Muscle layer of duodenum (tissue), 2 donors: ENCODE results near the gene UBAP2.
"Not testable (repeated sequence)": the region's sequence is repeated elsewhere in the genome, so short reads cannot be mapped to it uniquely, and the experiment has no call there.

Experiments
- H3K27ac ChIP-seq: one replicate; pipeline ENCODE4 v1.7.0; 2013; ENCODE audit warnings: mild to moderate bottlenecking, low read length
- H3K27me3 ChIP-seq: one replicate; pipeline ENCODE4 v1.7.0; 2013; ENCODE audit warnings: low read depth, mild to moderate bottlenecking, control low read depth, low read length
- H3K36me3 ChIP-seq, 2 donors: one replicate each; pipeline ENCODE4 v1.7.0; 2013; ENCODE audit warnings: low read length in 2 of 2, control low read depth in 1 of 2, mild to moderate bottlenecking in 1 of 2; ENCODE audit not compliant: insufficient read depth in 2 of 2, control insufficient read depth in 1 of 2
- H3K4me1 ChIP-seq, 2 donors: one replicate each; pipeline ENCODE4 v1.7.0; 2013; ENCODE audit warnings: low read length in 2 of 2, mild to moderate bottlenecking in 2 of 2, control low read depth in 1 of 2, moderate library complexity in 1 of 2; ENCODE audit not compliant: insufficient read depth in 2 of 2, control insufficient read depth in 1 of 2
- H3K4me3 ChIP-seq, 2 donors: one replicate each; pipeline ENCODE4 v1.7.0; 2013; ENCODE audit warnings: low read length in 2 of 2, low read depth in 1 of 2, mild to moderate bottlenecking in 1 of 2
- H3K9me3 ChIP-seq, 2 donors: one replicate each; pipeline ENCODE4 v1.7.0; 2013; ENCODE audit warnings: low read length in 2 of 2, control low read depth in 1 of 2, mild to moderate bottlenecking in 1 of 2; ENCODE audit not compliant: control insufficient read depth in 1 of 2
- donor health status: healthy.

Gene UBAP2

GRCh38 chr9:34045903-34046302, 2.8 kb downstream of the UBAP2 start:
- Histone ChIP-seq H3K36me3 (no peaks in the 10 kb centered on the region), H3K27me3 (no peaks in the 10 kb centered on the region), H3K27ac (no peak overlapping the region), H3K9me3 (no peaks in the 10 kb centered on the region), H3K4me1 (peaks cover 15 to 18% of the 10 kb centered on the region in 2 donors), H3K4me3 (no peak overlapping the region)

- H3K27ac ChIP-seq, H3K4me3 ChIP-seq, H3K36me3 ChIP-seq, H3K27me3 ChIP-seq, H3K4me1 ChIP-seq, H3K9me3 ChIP-seq: not testable (repeated sequence)
Measured at GRCh38 chr9:34042074-34042473, 6.6 kb downstream of the UBAP2 start.

- not testable (repeated sequence) for H3K4me1 ChIP-seq, H3K27me3 ChIP-seq, H3K27ac ChIP-seq, H3K9me3 ChIP-seq, H3K36me3 ChIP-seq, H3K4me3 ChIP-seq
Measured at GRCh38 chr9:34038851-34039250, 9.8 kb downstream of the UBAP2 start.

DNA sequence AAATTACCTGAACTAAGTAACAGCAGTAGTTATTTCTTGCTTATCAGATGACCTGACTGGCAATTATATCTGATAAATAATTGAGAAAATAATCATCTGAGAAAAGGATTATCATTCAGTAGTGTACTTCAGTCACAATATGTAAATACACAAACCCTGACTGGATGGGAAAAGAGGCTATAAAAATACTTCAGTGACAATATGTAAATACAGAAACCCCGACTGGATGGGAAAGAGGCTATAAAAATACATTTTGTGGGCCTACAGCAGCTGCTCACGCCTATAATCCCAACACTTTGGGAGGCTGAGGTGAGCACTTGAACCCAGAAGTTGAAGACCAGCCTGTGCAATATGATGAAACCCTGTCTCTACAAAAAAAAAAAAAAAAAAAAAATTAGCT, 11.1 kb downstream of the UBAP2 start:
- H3K27me3 ChIP-seq: no peaks in the 10 kb centered on the region
- H3K4me1 ChIP-seq: peaks cover 0 to 3% of the 10 kb centered on the region in 2 donors
- H3K27ac ChIP-seq: no peak overlapping the region
- H3K9me3 ChIP-seq: no peaks in the 10 kb centered on the region
- no peak overlapping the region for H3K4me3 ChIP-seq
- no peaks in the 10 kb centered on the region for H3K36me3 ChIP-seq

DNA sequence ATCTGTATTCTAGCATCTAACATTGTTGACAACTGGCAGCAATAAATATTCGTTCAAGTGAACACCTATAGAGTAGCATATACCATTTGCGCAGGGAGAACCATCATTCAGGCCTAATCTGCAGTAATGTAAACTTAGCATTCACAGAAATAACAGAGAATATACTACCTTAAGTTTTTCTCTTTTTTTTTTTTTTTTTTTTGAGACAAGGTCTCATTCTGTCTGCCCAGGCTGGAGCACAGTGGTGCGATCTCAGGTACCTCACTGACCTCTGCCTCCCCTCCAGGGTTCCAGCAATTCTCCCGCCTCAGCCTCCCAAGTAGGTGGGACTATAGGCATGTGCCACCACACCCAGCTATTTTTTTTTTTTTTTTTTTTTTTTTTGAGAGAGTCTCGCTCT, 12.1 kb downstream of the UBAP2 start:
- H3K9me3 ChIP-seq: no peaks in the 10 kb centered on the region
- H3K36me3 ChIP-seq: no peaks in the 10 kb centered on the region
- H3K27me3 ChIP-seq: no peaks in the 10 kb centered on the region
- H3K4me1 ChIP-seq: peaks cover 0 to 3% of the 10 kb centered on the region in 2 donors
- no peak overlapping the region for H3K27ac ChIP-seq
- no peak overlapping the region for H3K4me3 ChIP-seq

GRCh38 chr9:34035656-34036055, 13.0 kb downstream of the UBAP2 start:
- Histone ChIP-seq H3K27me3 (no peaks in the 10 kb centered on the region), H3K36me3 (no peaks in the 10 kb centered on the region), H3K4me3 (no peak overlapping the region), H3K9me3 (no peaks in the 10 kb centered on the region), H3K4me1 (peaks cover 0 to 3% of the 10 kb centered on the region in 2 donors), H3K27ac (no peak overlapping the region)

DNA sequence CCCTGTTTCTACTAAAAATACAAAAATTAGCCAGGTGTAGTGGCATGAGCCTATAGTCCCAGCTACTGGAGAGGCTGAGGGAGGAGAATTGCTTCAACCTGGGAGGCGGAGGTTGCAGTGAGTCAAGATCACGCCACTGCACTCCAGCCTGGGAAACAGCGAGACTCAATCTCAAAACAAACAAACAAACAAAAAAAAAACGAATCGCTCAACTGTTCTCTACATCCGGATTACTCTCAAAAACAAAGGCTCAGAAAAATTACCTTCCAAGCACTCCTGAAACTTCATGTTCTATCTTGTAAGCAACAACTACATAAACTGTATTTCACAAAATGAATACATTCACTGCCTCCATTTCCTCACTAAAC, 14.0 kb downstream of the UBAP2 start:
- Histone ChIP-seq H3K9me3 (no peaks in the 10 kb centered on the region), H3K4me3 (no peak overlapping the region), H3K27me3 (no peaks in the 10 kb centered on the region), H3K36me3 (no peaks in the 10 kb centered on the region), H3K27ac (no peak overlapping the region), H3K4me1 (peaks cover 0 to 3% of the 10 kb centered on the region in 2 donors)

DNA sequence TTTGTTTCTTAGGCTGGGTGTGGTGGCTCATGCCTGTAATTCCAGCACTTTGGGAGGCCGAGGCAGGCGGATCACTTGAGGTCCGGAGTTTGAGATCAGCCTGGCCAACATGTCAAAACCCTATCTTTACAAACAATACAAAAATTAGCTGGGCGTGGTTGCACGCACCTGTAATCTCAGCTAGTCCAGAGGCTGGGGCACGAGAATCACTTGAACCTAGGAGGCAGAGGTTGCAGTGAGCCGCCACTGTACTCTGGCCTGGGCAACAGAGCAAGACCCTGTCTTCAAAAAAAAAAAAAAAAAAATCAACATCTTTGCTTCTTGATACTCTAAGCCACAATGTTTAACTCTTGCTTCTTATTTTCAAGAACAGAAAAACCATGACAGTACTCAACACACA, 16.1 kb downstream of the UBAP2 start:
- Histone ChIP-seq H3K9me3 (no peaks in the 10 kb centered on the region), H3K27ac (no peak overlapping the region), H3K27me3 (no peaks in the 10 kb centered on the region), H3K36me3 (no peaks in the 10 kb centered on the region), H3K4me3 (no peak overlapping the region), H3K4me1 (peaks cover 0 to 3% of the 10 kb centered on the region in 2 donors)

- no peaks in the 10 kb centered on the region for H3K36me3 ChIP-seq
- H3K4me3 ChIP-seq: no peak overlapping the region
- no peaks in the 10 kb centered on the region for H3K9me3 ChIP-seq
- H3K27ac ChIP-seq: no peak overlapping the region
- H3K4me1 ChIP-seq: no peaks in the 10 kb centered on the region
- H3K27me3 ChIP-seq: no peaks in the 10 kb centered on the region
Measured at GRCh38 chr9:34027845-34028574, 20.7 kb downstream of the UBAP2 start.

- Histone ChIP-seq H3K9me3 (no peaks in the 10 kb centered on the region), H3K27me3 (no peaks in the 10 kb centered on the region), H3K27ac (no peak overlapping the region), H3K36me3 (no peaks in the 10 kb centered on the region), H3K4me3 (no peak overlapping the region), H3K4me1 (no peaks in the 10 kb centered on the region)
Measured at GRCh38 chr9:34025811-34026210, 22.9 kb downstream of the UBAP2 start.

GRCh38 chr9:34025062-34025461, 23.6 kb downstream of the UBAP2 start:
- Histone ChIP-seq H3K4me3 (no peak overlapping the region), H3K27me3 (no peaks in the 10 kb centered on the region), H3K36me3 (no peaks in the 10 kb centered on the region), H3K9me3 (no peaks in the 10 kb centered on the region), H3K4me1 (no peaks in the 10 kb centered on the region), H3K27ac (no peak overlapping the region)

- not testable (repeated sequence) for H3K27ac ChIP-seq, H3K27me3 ChIP-seq, H3K4me1 ChIP-seq, H3K4me3 ChIP-seq, H3K36me3 ChIP-seq, H3K9me3 ChIP-seq
Measured at GRCh38 chr9:34024476-34024875, 24.2 kb downstream of the UBAP2 start.
